Stimulated activated CD4-positive, alpha-beta T cell treated with anti-CD3 and anti-CD28 coated beads, Interleukin-15, amount 100 ng/mL, for 48 hours (primary cell): ENCODE results near the gene HMGXB4.

Source experiments
- DNase-seq, 2 donors: peaks; one replicate each; pipeline ENCODE4 v3.0.0-alpha.2; 2020; ENCODE audit warnings: low read depth in 2 of 2

Gene HMGXB4

GRCh38 chr22:35310556-35311550 lies 53.6 kb downstream of the HMGXB4 start:
- DNase-seq = no peak

DNA sequence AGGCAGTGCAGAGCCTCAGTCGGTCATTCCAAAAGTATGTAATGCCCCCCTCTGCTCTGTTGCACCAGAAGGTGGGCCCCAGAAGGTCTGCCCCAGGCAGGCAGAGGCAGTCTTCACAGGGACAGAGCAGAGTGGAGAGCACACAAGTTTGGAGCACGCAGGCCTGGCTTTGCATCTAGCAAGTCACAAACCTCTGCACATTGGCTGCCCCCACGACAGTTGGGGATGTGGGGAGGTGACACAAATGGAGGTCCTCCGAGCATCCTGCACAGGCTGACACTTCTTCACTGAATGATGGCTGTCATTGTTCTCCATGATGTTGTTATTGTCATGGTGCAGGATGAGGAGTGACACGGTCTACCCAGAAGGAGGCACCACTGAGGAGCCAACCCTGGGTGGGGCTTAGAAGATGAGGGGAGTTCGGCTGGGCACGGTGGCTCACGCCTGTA lies 54.3 kb downstream of the HMGXB4 start:
- DNase-seq = no peak

DNA sequence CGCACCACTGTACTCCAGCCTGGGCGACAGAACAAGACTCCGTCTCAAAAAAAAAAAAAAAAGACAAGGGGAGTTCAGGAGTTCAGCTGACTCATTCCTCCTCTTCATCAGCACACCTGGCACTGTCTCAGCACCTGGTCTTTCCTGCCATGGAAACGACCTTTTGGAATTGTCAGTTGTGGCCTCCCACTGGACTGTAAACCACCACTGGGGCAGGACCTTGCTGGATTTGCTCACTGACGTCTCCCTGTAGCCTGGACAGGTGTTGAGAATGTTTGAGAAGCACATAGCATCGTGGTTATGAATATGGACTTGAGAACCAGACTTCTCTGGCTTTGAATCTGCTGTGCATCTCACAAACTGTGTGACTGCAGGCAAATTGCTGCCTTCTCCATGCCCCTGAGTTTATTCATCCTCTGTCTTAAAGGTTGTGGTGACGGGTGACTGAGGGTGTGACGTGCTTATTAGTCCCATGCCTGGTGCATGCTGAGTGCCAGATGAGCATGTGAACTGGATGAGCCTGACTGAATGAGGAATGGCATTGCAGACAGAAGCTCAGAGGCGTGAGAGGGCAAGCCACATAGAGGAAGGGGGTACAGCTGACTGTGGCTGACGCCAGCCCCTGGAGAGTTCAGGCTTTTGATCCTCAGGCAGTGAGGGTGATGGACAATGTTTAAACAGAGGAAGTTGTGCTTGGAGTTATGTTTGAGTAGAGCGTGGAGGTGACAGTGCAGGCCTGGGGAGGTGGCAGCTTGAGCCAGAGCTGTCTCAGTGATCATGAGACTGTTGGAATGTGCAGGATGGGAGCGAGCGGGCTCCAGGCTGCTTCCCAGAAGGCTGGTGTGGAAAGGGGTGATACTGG lies 55.1 kb downstream of the HMGXB4 start:
- DNase-seq = no peak

DNA sequence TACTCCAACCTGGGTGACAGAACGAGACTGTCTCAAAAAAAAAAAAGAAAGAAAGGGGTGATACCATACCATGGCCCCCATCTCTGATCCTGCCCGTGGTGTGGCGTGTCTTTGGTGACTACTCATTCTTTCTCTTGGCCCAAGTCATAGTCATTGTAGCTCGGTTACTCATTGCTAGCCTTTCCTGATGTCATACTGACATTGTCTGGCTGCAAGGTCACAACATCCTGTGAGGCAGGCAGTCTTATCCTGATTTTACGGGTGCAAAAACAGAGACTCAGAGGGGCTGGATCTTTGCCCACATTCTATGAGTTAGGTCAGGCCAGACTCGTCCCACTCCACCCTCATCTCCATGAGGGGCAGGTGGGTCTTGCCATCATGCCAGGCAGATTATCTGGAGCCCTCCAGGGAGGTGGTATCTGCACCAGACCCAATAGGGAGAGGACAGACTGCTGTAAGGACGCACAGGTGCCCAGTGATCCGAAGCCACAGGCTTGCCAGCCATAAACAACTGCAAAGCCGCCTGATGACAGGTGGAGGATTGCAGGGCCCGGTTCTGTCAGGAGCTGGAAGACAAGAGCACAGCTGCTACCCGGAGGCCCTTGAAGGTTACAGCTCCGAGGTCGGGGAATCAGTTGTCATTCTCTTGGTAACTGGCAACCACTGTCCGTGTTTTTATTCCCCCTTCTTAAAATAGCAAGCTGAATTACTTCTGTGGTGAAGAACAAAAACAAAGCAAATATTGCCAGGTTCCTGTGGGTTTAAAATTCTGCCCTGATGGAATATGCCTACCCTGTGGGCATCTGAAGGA lies 56.2 kb downstream of the HMGXB4 start:
- DNase-seq = peak; percentile 13 to 43

GRCh38 chr22:35314161-35314942 lies 57.1 kb downstream of the HMGXB4 start:
- DNase-seq = no peak

DNA sequence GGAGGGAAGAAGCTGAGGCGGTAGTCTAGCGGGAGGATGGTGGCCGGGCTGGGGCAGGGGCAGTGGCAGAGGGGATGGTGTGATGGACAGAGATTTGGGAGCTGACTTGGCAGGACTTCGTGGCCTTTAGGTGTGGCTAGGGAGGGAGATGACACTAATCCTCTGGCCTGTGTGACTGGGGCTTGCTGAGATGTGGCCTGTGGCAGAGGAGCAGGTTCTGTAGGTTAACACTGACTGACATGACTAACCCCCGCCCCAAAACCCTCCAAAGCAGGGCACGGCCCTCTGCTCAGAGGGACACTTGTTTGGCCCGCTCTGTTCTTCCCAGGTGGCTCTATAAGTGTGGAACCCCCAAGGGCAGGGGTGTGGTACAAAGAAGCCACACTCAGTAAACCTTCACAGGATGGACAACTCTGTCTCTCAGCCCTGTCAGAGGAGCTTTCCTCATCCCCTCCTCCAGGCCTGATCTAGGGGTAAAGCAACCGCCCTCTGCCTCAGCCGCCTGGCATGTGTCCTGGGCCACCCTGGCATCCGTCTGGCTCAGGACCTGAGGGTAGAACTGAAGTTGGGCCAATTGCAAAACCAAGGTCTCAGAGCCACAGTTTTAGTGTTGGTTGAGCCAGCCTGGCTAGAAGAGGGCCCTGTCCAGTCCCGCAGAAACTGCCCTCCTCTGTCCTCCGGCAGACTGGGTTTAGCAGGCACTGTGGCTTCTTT lies 58.0 kb downstream of the HMGXB4 start:
- DNase-seq = no peak

GRCh38 chr22:35315855-35316745 lies 58.8 kb downstream of the HMGXB4 start:
- no peak for DNase-seq

DNA sequence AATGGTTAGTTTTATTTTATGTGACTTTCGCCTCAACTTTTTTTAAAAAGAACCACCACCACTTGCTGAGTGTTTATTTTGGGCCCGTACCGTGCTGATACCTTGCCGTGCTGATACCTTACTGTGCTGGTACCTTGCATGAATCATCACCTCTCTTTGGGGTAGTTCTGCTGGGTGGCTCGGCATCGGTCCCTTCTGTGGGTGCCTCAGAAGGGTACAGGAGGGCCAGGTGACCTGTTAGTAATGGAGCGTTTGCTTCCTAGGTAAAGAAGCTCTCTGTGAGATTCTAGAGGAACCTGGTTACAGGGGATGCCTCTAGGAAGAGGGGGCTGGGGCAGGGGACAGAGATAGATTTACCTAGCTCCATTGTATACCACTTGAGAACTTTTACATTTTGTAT lies 59.5 kb downstream of the HMGXB4 start:
- no peak for DNase-seq

DNA sequence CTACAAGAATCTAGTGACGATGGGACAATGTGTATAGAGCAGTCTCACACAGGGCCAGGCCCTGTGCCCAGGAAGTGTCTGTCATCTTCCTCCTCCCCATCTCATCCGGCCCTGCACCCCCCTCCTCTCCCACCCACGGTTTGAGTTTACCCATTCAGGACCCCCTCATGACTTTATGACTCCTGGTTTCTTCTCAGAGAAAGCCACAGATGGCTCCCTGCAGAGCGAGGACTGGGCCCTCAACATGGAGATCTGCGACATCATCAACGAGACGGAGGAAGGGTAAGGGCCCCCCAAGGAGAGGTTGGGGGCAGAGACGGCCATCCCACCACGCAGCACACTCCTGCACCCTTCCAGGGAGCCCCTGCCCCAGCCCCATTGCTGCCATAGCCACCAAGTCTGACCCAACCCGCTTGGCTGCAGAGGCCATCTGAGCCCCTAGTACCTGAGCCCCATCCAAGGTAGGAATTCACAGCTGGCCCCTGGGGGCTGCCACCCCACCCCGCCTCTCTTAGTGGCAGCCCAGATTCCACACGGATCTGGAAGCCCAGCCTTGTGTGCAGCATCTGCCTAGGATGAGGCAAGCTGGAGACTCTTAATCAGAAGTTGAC lies 60.5 kb downstream of the HMGXB4 start:
- DNase-seq = no peak

- DNase-seq = no peak
Observed at GRCh38 chr22:35318346-35319215, 61.3 kb downstream of the HMGXB4 start.

GRCh38 chr22:35319244-35319985 lies 62.1 kb downstream of the HMGXB4 start:
- no peak for DNase-seq

GRCh38 chr22:35322126-35322525 lies 64.8 kb downstream of the HMGXB4 start:
- no peak for DNase-seq

- DNase-seq = no peak
Observed at GRCh38 chr22:35322893-35323292, 65.6 kb downstream of the HMGXB4 start.

- DNase-seq = no peak
Observed at GRCh38 chr22:35323305-35323704, 66.0 kb downstream of the HMGXB4 start.

DNA sequence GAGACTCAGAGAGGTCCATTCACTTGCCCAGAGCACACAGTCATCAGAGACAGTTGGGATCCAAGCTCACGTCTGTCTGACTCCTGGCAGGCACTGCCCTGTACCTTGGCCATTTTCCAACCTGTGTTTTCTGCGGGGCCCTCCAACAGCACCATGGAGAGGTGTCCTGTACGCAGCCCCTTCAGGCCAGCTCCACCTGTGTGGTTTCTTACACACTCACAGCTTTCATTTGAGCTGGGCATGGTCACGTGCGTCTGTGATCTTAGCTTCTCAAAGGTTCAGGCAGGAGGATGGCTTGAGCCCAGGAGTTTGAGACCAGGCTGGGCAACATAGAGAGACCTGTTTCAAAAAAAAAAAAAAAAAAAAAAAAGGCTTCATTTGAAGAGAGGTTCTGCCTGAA lies 66.8 kb downstream of the HMGXB4 start:
- no peak for DNase-seq

- no peak for DNase-seq
Observed at GRCh38 chr22:35324762-35325161, 67.5 kb downstream of the HMGXB4 start.

- no peak for DNase-seq
Observed at GRCh38 chr22:35325209-35325608, 67.9 kb downstream of the HMGXB4 start.
